Midbrain (tissue), 1 donor: Measurements from ENCODE around the gene TANC1.

ENCODE experiments used
- DNase-seq: peaks from one replicate; lab custom pipeline; 2025; lab: John Stamatoyannopoulos, UW

The TANC1 gene

GRCh38 chr2:159118115-159118858 is 149.8 kb downstream of the TANC1 start:
- peak; percentile 90 for DNase-seq

- no peak for DNase-seq
These were observed 150.5 kb downstream of the TANC1 start for GRCh38 chr2:159118859-159119500.

GRCh38 chr2:159119652-159120257 is 151.3 kb downstream of the TANC1 start:
- DNase-seq = no peak

GRCh38 chr2:159123786-159124185 is 155.3 kb downstream of the TANC1 start:
- DNase-seq = no peak

- DNase-seq = no peak
These were observed 156.0 kb downstream of the TANC1 start for GRCh38 chr2:159124441-159124911.

- DNase-seq = no peak
These were observed 156.6 kb downstream of the TANC1 start for GRCh38 chr2:159124931-159125467.

- no peak for DNase-seq
These were observed 157.4 kb downstream of the TANC1 start for GRCh38 chr2:159125858-159126257.

GRCh38 chr2:159126432-159127022 is 158.1 kb downstream of the TANC1 start:
- no peak for DNase-seq

- DNase-seq = no peak
These were observed 159.8 kb downstream of the TANC1 start for GRCh38 chr2:159128191-159128590.

- no peak for DNase-seq
These were observed 160.8 kb downstream of the TANC1 start for GRCh38 chr2:159129269-159129668.

GRCh38 chr2:159129824-159130223 is 161.4 kb downstream of the TANC1 start:
- peak; percentile 39 for DNase-seq

GRCh38 chr2:159130302-159130701 is 161.9 kb downstream of the TANC1 start:
- no peak for DNase-seq

- no peak for DNase-seq
These were observed 162.9 kb downstream of the TANC1 start for GRCh38 chr2:159131267-159131913.

GRCh38 chr2:159131914-159132281 is 163.5 kb downstream of the TANC1 start:
- no peak for DNase-seq

GRCh38 chr2:159133797-159134196 is 165.4 kb downstream of the TANC1 start:
- DNase-seq = peak; percentile 26

GRCh38 chr2:159134979-159135378 is 166.5 kb downstream of the TANC1 start:
- no peak for DNase-seq

- no peak for DNase-seq
These were observed 168.0 kb downstream of the TANC1 start for GRCh38 chr2:159136391-159136790.

GRCh38 chr2:159137511-159138241 is 169.2 kb downstream of the TANC1 start:
- no peak for DNase-seq

GRCh38 chr2:159138642-159139182 is 170.3 kb downstream of the TANC1 start:
- no peak for DNase-seq

- DNase-seq = no peak
These were observed 170.9 kb downstream of the TANC1 start for GRCh38 chr2:159139216-159139933.
